ENCODE measurements around the gene CTR9. TPM values are rescaled to one million over a fixed set of nuclear protein-coding genes. Genes with fewer than 3 reads are reported as not detected.

The CTR9 gene
- total and polyA plus RNA-seq, 4 donors = 12.5 to 33.4 (median 19.7) TPM

- Histone ChIP-seq H3K4me3 (ENCODE audit: low read depth in 1 of 3, low read length in 3 of 3) (peak overlapping the region; percentile 73 to 98 (median 81)), H3K9me3 (ENCODE audit: control insufficient read depth in 4 of 4, low read length in 3 of 4) (no peaks in the 10 kb centered on the region), H3K27ac (ENCODE audit: low read depth in 1 of 2, low read length in 2 of 2) (no peak overlapping the region), H3K4me1 (ENCODE audit: control insufficient read depth in 4 of 4, insufficient read depth in 4 of 4, low read length in 3 of 4) (peaks cover 0 to 14% (median 12%) of the 10 kb centered on the region in 4 donors), H3K36me3 (ENCODE audit: control insufficient read depth in 4 of 4, insufficient read depth in 3 of 4, low read depth in 1 of 4, low read length in 3 of 4) (peaks cover 4 to 27% (median 20%) of the 10 kb centered on the region in 4 donors), H3K27me3 (ENCODE audit: control insufficient read depth in 4 of 4, insufficient read depth in 4 of 4, low read length in 3 of 4) (no peaks in the 10 kb centered on the region), H3K9ac (ENCODE audit: low read depth in 1 of 2, low read length in 2 of 2) (peak overlapping the region; percentile 75 to 96)
- 32% methylated on average over 7 of the region's 7 CpGs for whole genome bisulfite sequencing
- no peak for TF ChIP-seq NR2F2 (IDR thresholded peaks at IDR 0.05)
- peak; percentile 53 to 66 for TF ChIP-seq RXRA (IDR thresholded peaks at IDR 0.05)
- TF ChIP-seq GABPA (IDR thresholded peaks at IDR 0.05 in 1 of 2, conservative IDR thresholded peaks at IDR 0.05 in 1 of 2) = peak in 1 of 2 donors; percentile 20
- DNase-seq (ENCODE audit: low spot score) = no peak
Observed at GRCh38 chr11:10752486-10752885, 1.4 kb downstream of the CTR9 start.

DNA sequence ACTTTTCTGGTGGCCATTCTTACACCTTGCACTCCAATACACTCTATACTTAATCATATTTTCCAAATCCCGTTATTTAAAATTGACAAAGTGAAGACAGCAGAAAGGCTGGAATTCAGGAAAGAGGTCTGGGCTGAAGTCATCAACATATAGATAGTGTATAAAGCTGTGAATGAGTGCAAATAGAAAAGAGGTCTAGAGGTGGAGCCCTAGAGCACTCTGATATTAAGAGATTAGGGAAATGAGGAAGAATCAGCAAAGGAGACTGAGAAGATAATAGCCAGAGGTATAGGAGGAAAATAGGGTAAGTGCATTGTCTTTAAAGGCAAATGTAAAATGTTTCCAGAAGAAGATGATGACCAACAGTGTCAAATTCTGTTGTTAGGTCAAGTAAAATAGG is 7.9 kb downstream of the CTR9 start:
- Histone ChIP-seq H3K27me3 (ENCODE audit: control insufficient read depth in 4 of 4, insufficient read depth in 4 of 4, low read length in 3 of 4) (no peaks in the 10 kb centered on the region), H3K36me3 (ENCODE audit: control insufficient read depth in 4 of 4, insufficient read depth in 3 of 4, low read depth in 1 of 4, low read length in 3 of 4) (peaks cover 13 to 74% (median 59%) of the 10 kb centered on the region in 4 donors)

GRCh38 chr11:10761085-10761698 is 10.1 kb downstream of the CTR9 start:
- Histone ChIP-seq H3K9me3 (ENCODE audit: control insufficient read depth in 4 of 4, low read length in 3 of 4) (no peaks in the 10 kb centered on the region), H3K4me1 (ENCODE audit: control insufficient read depth in 4 of 4, insufficient read depth in 4 of 4, low read length in 3 of 4) (peaks cover 0 to 2% (median 0%) of the 10 kb centered on the region in 4 donors), H3K9ac (ENCODE audit: low read depth in 1 of 2, low read length in 2 of 2) (no peak overlapping the region), H3K27ac (ENCODE audit: low read depth in 1 of 2, low read length in 2 of 2) (no peak overlapping the region), H3K27me3 (ENCODE audit: control insufficient read depth in 4 of 4, insufficient read depth in 4 of 4, low read length in 3 of 4) (no peaks in the 10 kb centered on the region), H3K4me3 (ENCODE audit: low read depth in 1 of 3, low read length in 3 of 3) (no peak overlapping the region), H3K36me3 (ENCODE audit: control insufficient read depth in 4 of 4, insufficient read depth in 3 of 4, low read depth in 1 of 4, low read length in 3 of 4) (peaks cover 15 to 83% (median 64%) of the 10 kb centered on the region in 4 donors)
- DNase-seq (ENCODE audit: low spot score) = no peak
- 71% methylated on average over 6 of the region's 6 CpGs for WGBS
- TF ChIP-seq FOXA1 (IDR thresholded peaks at IDR 0.05) (no peak), HNF4G (IDR thresholded peaks at IDR 0.05) (no peak), HNF4A (conservative IDR thresholded peaks at IDR 0.05) (peak; percentile 15 to 24), RXRA (IDR thresholded peaks at IDR 0.05) (peak in 1 of 2 donors; percentile 27)
- TF ChIP-seq, protein P1, sequence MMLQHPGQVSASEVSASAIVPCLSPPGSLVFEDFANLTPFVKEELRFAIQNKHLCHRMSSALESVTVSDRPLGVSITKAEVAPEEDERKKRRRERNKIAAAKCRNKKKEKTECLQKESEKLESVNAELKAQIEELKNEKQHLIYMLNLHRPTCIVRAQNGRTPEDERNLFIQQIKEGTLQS (IDR thresholded peaks at IDR 0.05) = no peak

More for the DNA sequence above, 7.9 kb downstream of the CTR9 start:
- TF ChIP-seq MAX (IDR thresholded peaks at IDR 0.05) (no peak), SP1 (IDR thresholded peaks at IDR 0.05) (no peak), HNF4G (IDR thresholded peaks at IDR 0.05) (no peak), FOXA2 (IDR thresholded peaks at IDR 0.05) (no peak), NR2F2 (IDR thresholded peaks at IDR 0.05) (no peak), RXRA (IDR thresholded peaks at IDR 0.05) (no peak), JUND (IDR thresholded peaks at IDR 0.05) (no peak)
- TF ChIP-seq, protein P1 (IDR thresholded peaks at IDR 0.05) = no peak
- TF ChIP-seq, protein P2, sequence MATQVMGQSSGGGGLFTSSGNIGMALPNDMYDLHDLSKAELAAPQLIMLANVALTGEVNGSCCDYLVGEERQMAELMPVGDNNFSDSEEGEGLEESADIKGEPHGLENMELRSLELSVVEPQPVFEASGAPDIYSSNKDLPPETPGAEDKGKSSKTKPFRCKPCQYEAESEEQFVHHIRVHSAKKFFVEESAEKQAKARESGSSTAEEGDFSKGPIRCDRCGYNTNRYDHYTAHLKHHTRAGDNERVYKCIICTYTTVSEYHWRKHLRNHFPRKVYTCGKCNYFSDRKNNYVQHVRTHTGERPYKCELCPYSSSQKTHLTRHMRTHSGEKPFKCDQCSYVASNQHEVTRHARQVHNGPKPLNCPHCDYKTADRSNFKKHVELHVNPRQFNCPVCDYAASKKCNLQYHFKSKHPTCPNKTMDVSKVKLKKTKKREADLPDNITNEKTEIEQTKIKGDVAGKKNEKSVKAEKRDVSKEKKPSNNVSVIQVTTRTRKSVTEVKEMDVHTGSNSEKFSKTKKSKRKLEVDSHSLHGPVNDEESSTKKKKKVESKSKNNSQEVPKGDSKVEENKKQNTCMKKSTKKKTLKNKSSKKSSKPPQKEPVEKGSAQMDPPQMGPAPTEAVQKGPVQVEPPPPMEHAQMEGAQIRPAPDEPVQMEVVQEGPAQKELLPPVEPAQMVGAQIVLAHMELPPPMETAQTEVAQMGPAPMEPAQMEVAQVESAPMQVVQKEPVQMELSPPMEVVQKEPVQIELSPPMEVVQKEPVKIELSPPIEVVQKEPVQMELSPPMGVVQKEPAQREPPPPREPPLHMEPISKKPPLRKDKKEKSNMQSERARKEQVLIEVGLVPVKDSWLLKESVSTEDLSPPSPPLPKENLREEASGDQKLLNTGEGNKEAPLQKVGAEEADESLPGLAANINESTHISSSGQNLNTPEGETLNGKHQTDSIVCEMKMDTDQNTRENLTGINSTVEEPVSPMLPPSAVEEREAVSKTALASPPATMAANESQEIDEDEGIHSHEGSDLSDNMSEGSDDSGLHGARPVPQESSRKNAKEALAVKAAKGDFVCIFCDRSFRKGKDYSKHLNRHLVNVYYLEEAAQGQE (IDR thresholded peaks at IDR 0.05) = no peak
- no peaks in the 10 kb centered on the region for H3K9me3 ChIP-seq (ENCODE audit: control insufficient read depth in 4 of 4, low read length in 3 of 4)
- no peak overlapping the region for H3K4me3 ChIP-seq (ENCODE audit: low read depth in 1 of 3, low read length in 3 of 3)
- WGBS = 95% methylated on average over 1 of the region's 1 CpG
- no peak overlapping the region for H3K27ac ChIP-seq (ENCODE audit: low read depth in 1 of 2, low read length in 2 of 2)
- H3K9ac ChIP-seq (ENCODE audit: low read depth in 1 of 2, low read length in 2 of 2) = no peak overlapping the region
- DNase-seq (ENCODE audit: low spot score) = no peak
- peaks cover 0 to 2% (median 0%) of the 10 kb centered on the region in 4 donors for H3K4me1 ChIP-seq (ENCODE audit: control insufficient read depth in 4 of 4, insufficient read depth in 4 of 4, low read length in 3 of 4)

Measured in liver (tissue), 9 donors.